ENCODE measurements around the gene TBC1D32.
"Not testable (repeated sequence)": the region's sequence is repeated elsewhere in the genome, so short reads cannot be mapped to it uniquely, and the experiment has no call there.

The TBC1D32 gene

GRCh38 chr6:121330516-121330915 lies 3.8 kb downstream of the TBC1D32 start:
- no peak for DNase-seq

- DNase-seq, result no peak
Measured at GRCh38 chr6:121321282-121321681, 13.0 kb downstream of the TBC1D32 start.

- DNase-seq, result no peak
Measured at GRCh38 chr6:121319603-121320002, 14.7 kb downstream of the TBC1D32 start.

GRCh38 chr6:121319112-121319553 lies 15.1 kb downstream of the TBC1D32 start:
- no peak for DNase-seq

- DNase-seq, result no peak
Measured at GRCh38 chr6:121314381-121315112, 19.7 kb downstream of the TBC1D32 start.

GRCh38 chr6:121311814-121312213 lies 22.5 kb downstream of the TBC1D32 start:
- not testable (repeated sequence) for DNase-seq

GRCh38 chr6:121310495-121310894 lies 23.8 kb downstream of the TBC1D32 start:
- DNase-seq, result no peak

- no peak for DNase-seq
Measured at GRCh38 chr6:121309768-121310469, 24.4 kb downstream of the TBC1D32 start.

GRCh38 chr6:121305957-121306607 lies 28.2 kb downstream of the TBC1D32 start:
- no peak for DNase-seq

GRCh38 chr6:121302882-121303281 lies 31.4 kb downstream of the TBC1D32 start:
- DNase-seq, result no peak

- not testable (repeated sequence) for DNase-seq
Measured at GRCh38 chr6:121301156-121301555, 33.1 kb downstream of the TBC1D32 start.

- no peak for DNase-seq
Measured at GRCh38 chr6:121297694-121298093, 36.6 kb downstream of the TBC1D32 start.

- DNase-seq, result no peak
Measured at GRCh38 chr6:121285041-121285440, 49.2 kb downstream of the TBC1D32 start.

- DNase-seq, result no peak
Measured at GRCh38 chr6:121274666-121275295, 59.5 kb downstream of the TBC1D32 start.

GRCh38 chr6:121263742-121264141 lies 70.5 kb downstream of the TBC1D32 start:
- DNase-seq, result no peak

- no peak for DNase-seq
Measured at GRCh38 chr6:121260651-121261102, 73.6 kb downstream of the TBC1D32 start.

- no peak for DNase-seq
Measured at GRCh38 chr6:121247386-121247785, 86.9 kb downstream of the TBC1D32 start.

- DNase-seq, result no peak
Measured at GRCh38 chr6:121242386-121242785, 91.9 kb downstream of the TBC1D32 start.

GRCh38 chr6:121237859-121238258 lies 96.4 kb downstream of the TBC1D32 start:
- no peak for DNase-seq

GRCh38 chr6:121236984-121237383 lies 97.3 kb downstream of the TBC1D32 start:
- DNase-seq, result no peak

GRCh38 chr6:121235386-121235785 lies 98.9 kb downstream of the TBC1D32 start:
- DNase-seq, result no peak

- no peak for DNase-seq
Measured at GRCh38 chr6:121223930-121224329, 110.3 kb downstream of the TBC1D32 start.

GRCh38 chr6:121223212-121223611 lies 111.1 kb downstream of the TBC1D32 start:
- DNase-seq, result no peak
